Measurements from ENCODE around the gene STK26. TPM values are rescaled to one million over a fixed set of nuclear protein-coding genes. Genes with fewer than 3 reads are reported as not detected.

The STK26 gene
- total and polyA plus RNA-seq, 4 donors: 2.0 to 16.9 (median 3.4) TPM

- Histone ChIP-seq H3K9ac (ENCODE audit: low read depth in 1 of 2, low read length in 2 of 2) (no peak overlapping the region), H3K9me3 (ENCODE audit: control insufficient read depth in 4 of 4, low read length in 3 of 4) (no peaks in the 10 kb centered on the region), H3K4me1 (ENCODE audit: control insufficient read depth in 4 of 4, insufficient read depth in 4 of 4, low read length in 3 of 4) (peaks cover 0 to 3% (median 0%) of the 10 kb centered on the region in 4 donors), H3K36me3 (ENCODE audit: control insufficient read depth in 4 of 4, insufficient read depth in 3 of 4, low read depth in 1 of 4, low read length in 3 of 4) (no peaks in the 10 kb centered on the region), H3K4me3 (ENCODE audit: low read depth in 1 of 3, low read length in 3 of 3) (no peak overlapping the region), H3K27ac (ENCODE audit: low read depth in 1 of 2, low read length in 2 of 2) (no peak overlapping the region), H3K27me3 (ENCODE audit: control insufficient read depth in 4 of 4, insufficient read depth in 4 of 4, low read length in 3 of 4) (peaks cover 0 to 4% (median 0%) of the 10 kb centered on the region in 4 donors)
- 84% methylated on average over 3 of the region's 3 CpGs for WGBS
- TF ChIP-seq FOXA1 (IDR thresholded peaks at IDR 0.05) (no peak), HNF4A (conservative IDR thresholded peaks at IDR 0.05) (peak in 1 of 2 donors; percentile 48), SP1 (IDR thresholded peaks at IDR 0.05) (peak; percentile 9)
- no peak for DNase-seq (ENCODE audit: low spot score)
Measured at GRCh38 chrX:132033166-132033565, 10.1 kb downstream of the STK26 start.

DNA sequence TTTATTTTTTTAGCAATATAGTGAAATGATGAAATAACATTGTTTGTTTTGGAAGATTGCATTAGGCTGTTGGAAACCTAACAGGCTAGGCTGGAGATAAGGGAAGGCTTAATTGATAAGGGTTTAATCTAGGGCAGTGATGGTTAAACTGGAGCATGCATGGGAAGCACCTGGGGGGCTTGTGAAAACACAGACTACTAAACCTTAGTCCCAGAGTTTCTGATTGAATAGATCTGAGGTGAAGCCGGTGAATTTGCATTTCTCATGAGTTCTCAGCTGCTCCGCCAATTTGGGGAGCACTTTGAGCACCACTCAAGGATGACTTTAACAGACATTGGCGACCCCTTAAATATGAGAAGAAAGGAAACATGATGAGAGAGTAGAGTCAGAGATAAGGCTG lies 11.5 kb downstream of the STK26 start:
- DNase-seq (ENCODE audit: low spot score): no peak
- Histone ChIP-seq H3K4me1 (ENCODE audit: control insufficient read depth in 4 of 4, insufficient read depth in 4 of 4, low read length in 3 of 4) (peaks cover 0 to 3% (median 0%) of the 10 kb centered on the region in 4 donors), H3K27ac (ENCODE audit: low read depth in 1 of 2, low read length in 2 of 2) (no peak overlapping the region), H3K27me3 (ENCODE audit: control insufficient read depth in 4 of 4, insufficient read depth in 4 of 4, low read length in 3 of 4) (peaks cover 0 to 4% (median 0%) of the 10 kb centered on the region in 4 donors), H3K9ac (ENCODE audit: low read depth in 1 of 2, low read length in 2 of 2) (no peak overlapping the region), H3K9me3 (ENCODE audit: control insufficient read depth in 4 of 4, low read length in 3 of 4) (no peaks in the 10 kb centered on the region), H3K4me3 (ENCODE audit: low read depth in 1 of 3, low read length in 3 of 3) (no peak overlapping the region), H3K36me3 (ENCODE audit: control insufficient read depth in 4 of 4, insufficient read depth in 3 of 4, low read depth in 1 of 4, low read length in 3 of 4) (no peaks in the 10 kb centered on the region)
- TF ChIP-seq HNF4A (conservative IDR thresholded peaks at IDR 0.05): no peak
- no peak for TF ChIP-seq NR2F2 (IDR thresholded peaks at IDR 0.05)
- TF ChIP-seq ATF3 (IDR thresholded peaks at IDR 0.05): no peak
- no peak for TF ChIP-seq SP1 (IDR thresholded peaks at IDR 0.05)
- TF ChIP-seq RAD21 (IDR thresholded peaks at IDR 0.05): no peak
- no peak for TF ChIP-seq JUND (IDR thresholded peaks at IDR 0.05)
- no peak for TF ChIP-seq TAF1 (conservative IDR thresholded peaks at IDR 0.05)
- no peak for TF ChIP-seq RXRA (IDR thresholded peaks at IDR 0.05)
- TF ChIP-seq, protein P1, sequence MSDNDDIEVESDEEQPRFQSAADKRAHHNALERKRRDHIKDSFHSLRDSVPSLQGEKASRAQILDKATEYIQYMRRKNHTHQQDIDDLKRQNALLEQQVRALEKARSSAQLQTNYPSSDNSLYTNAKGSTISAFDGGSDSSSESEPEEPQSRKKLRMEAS (IDR thresholded peaks at IDR 0.05): no peak
- WGBS: 98% methylated on average over 3 of the region's 3 CpGs

DNA sequence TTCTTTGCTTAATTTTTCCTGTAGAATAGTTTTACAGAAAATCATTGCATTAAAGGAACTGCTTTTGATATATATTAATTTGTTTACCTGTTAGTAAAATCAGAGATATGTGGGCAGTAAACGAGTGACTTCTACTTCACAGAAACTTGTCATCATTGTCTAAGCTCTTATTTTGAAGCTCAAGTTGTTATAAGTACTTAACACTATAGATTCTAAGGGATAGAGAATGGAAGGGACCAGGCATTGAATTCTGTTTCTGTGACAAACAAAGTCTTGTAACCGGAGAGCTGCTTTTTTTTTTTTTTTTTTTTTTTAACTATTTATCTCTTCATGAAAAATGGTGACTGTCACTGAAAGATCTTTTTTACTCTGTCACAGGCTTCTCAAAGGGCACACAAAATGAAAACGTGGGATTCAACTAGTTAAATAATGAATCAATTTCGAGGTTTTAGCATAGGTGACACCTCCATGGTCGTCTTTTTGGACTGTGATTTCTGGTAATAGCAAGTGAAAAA lies 14.4 kb downstream of the STK26 start:
- H3K27me3 ChIP-seq (ENCODE audit: control insufficient read depth in 4 of 4, insufficient read depth in 4 of 4, low read length in 3 of 4): peaks cover 0 to 7% (median 0%) of the 10 kb centered on the region in 4 donors
- DNase-seq (ENCODE audit: low spot score): no peak
- TF ChIP-seq ATF3 (IDR thresholded peaks at IDR 0.05) (no peak), EGR1 (IDR thresholded peaks at IDR 0.05; ENCODE audit: low read depth in 2 of 2) (no peak), HNF4G (IDR thresholded peaks at IDR 0.05) (no peak), ZBTB33 (IDR thresholded peaks at IDR 0.05) (no peak), SP1 (IDR thresholded peaks at IDR 0.05) (no peak), TAF1 (conservative IDR thresholded peaks at IDR 0.05) (no peak), YY1 (IDR thresholded peaks at IDR 0.05) (no peak), GABPA (IDR thresholded peaks at IDR 0.05 in 1 of 2, conservative IDR thresholded peaks at IDR 0.05 in 1 of 2) (no peak), JUND (IDR thresholded peaks at IDR 0.05) (no peak), FOXA2 (IDR thresholded peaks at IDR 0.05) (no peak), FOXA1 (IDR thresholded peaks at IDR 0.05) (no peak), NR2F2 (IDR thresholded peaks at IDR 0.05) (no peak)

More for the DNA sequence above, 14.4 kb downstream of the STK26 start:
- H3K9ac ChIP-seq (ENCODE audit: low read depth in 1 of 2, low read length in 2 of 2): no peak overlapping the region
- H3K4me3 ChIP-seq (ENCODE audit: low read depth in 1 of 3, low read length in 3 of 3): no peak overlapping the region
- WGBS: 66% methylated on average over 5 of the region's 5 CpGs
- H3K9me3 ChIP-seq (ENCODE audit: control insufficient read depth in 4 of 4, low read length in 3 of 4): no peaks in the 10 kb centered on the region
- no peaks in the 10 kb centered on the region for H3K36me3 ChIP-seq (ENCODE audit: control insufficient read depth in 4 of 4, insufficient read depth in 3 of 4, low read depth in 1 of 4, low read length in 3 of 4)
- peaks cover 0 to 3% (median 0%) of the 10 kb centered on the region in 4 donors for H3K4me1 ChIP-seq (ENCODE audit: control insufficient read depth in 4 of 4, insufficient read depth in 4 of 4, low read length in 3 of 4)
- H3K27ac ChIP-seq (ENCODE audit: low read depth in 1 of 2, low read length in 2 of 2): no peak overlapping the region
